HL-60 (cell line): ENCODE data around the gene VAV2.
A peak's percentile ranks its signal among the peaks of the same experiment; 100 is the strongest.

Experiments
- DNase-seq, 2 experiments: peaks; one replicate each; pipeline ENCODE4 v3.0.0-alpha.2; 2010 to 2020; ENCODE audit warnings: low read depth in 1 of 2, low spot score in 1 of 2
- H3K27ac ChIP-seq: fragments of 250-450 bp; sonication (Bioruptor Pico); replicated peaks from 2 replicates; pipeline ENCODE4 v1.5.1; 2020; ENCODE audit warnings: mild to moderate bottlenecking, moderate library complexity
- H3K27me3 ChIP-seq: fragments of 250-450 bp; sonication (Bioruptor Pico); 2 replicates; pipeline ENCODE4 v1.5.1; 2021; ENCODE audit warnings: mild to moderate bottlenecking, moderate library complexity; ENCODE audit not compliant: insufficient read depth, poor library complexity, severe bottlenecking
- H3K4me3 ChIP-seq: replicated peaks from 2 replicates; pipeline ENCODE4 v1.5.1; 2011; ENCODE audit warnings: mild to moderate bottlenecking, control low read depth, low read length; ENCODE audit not compliant: insufficient read depth
- CTCF ChIP-seq: IDR thresholded peaks from one replicate; pipeline ENCODE4 v1.5.1; 2011; ENCODE audit warnings: low read length, control low read depth, inconsistent platforms; ENCODE audit not compliant: insufficient read depth
- GABPA ChIP-seq: IDR thresholded peaks from 2 replicates; pipeline ENCODE4 v1.6.1; 2012; ENCODE audit warnings: low read depth
- POLR2AphosphoS5 ChIP-seq: IDR thresholded peaks from 2 replicates; pipeline ENCODE4 v1.6.1; 2012; ENCODE audit warnings: low read depth
- REST ChIP-seq: IDR thresholded peaks from 2 replicates; pipeline ENCODE4 v1.6.1; 2012; ENCODE audit warnings: low read depth; ENCODE audit not compliant: insufficient replicate concordance
- SPI1 ChIP-seq: IDR thresholded peaks from 2 replicates; pipeline ENCODE4 v1.6.1; 2012; ENCODE audit warnings: low read depth, mild to moderate bottlenecking, borderline replicate concordance

The VAV2 gene

GRCh38 chr9:133916159-133916541 is 76.0 kb downstream of the VAV2 start:
- Histone ChIP-seq H3K4me3 (no peak overlapping the region), H3K27me3 (peaks cover 6% of the 10 kb centered on the region), H3K27ac (no peak overlapping the region)
- no peak for TF ChIP-seq REST
- no peak for TF ChIP-seq GABPA
- no peak for DNase-seq

GRCh38 chr9:133915534-133916158 is 76.5 kb downstream of the VAV2 start:
- DNase-seq: no peak
- Histone ChIP-seq H3K4me3 (no peak overlapping the region), H3K27ac (no peak overlapping the region), H3K27me3 (peaks cover 6% of the 10 kb centered on the region)
- no peak for TF ChIP-seq CTCF
- TF ChIP-seq GABPA: no peak
- no peak for TF ChIP-seq REST
- TF ChIP-seq SPI1: no peak
- no peak for TF ChIP-seq POLR2AphosphoS5

GRCh38 chr9:133914442-133915342 is 77.4 kb downstream of the VAV2 start:
- peak in 1 of 2 experiments; percentile 47 for DNase-seq
- Histone ChIP-seq H3K27me3 (peaks cover 6% of the 10 kb centered on the region), H3K4me3 (no peak overlapping the region), H3K27ac (no peak overlapping the region)
- TF ChIP-seq CTCF: no peak
- no peak for TF ChIP-seq POLR2AphosphoS5
- no peak for TF ChIP-seq SPI1
- no peak for TF ChIP-seq REST
- TF ChIP-seq GABPA: no peak
